ENCODE measurements around the gene COQ4.
A peak's percentile ranks its signal among the peaks of the same experiment; 100 is the strongest.

Gene COQ4

DNA sequence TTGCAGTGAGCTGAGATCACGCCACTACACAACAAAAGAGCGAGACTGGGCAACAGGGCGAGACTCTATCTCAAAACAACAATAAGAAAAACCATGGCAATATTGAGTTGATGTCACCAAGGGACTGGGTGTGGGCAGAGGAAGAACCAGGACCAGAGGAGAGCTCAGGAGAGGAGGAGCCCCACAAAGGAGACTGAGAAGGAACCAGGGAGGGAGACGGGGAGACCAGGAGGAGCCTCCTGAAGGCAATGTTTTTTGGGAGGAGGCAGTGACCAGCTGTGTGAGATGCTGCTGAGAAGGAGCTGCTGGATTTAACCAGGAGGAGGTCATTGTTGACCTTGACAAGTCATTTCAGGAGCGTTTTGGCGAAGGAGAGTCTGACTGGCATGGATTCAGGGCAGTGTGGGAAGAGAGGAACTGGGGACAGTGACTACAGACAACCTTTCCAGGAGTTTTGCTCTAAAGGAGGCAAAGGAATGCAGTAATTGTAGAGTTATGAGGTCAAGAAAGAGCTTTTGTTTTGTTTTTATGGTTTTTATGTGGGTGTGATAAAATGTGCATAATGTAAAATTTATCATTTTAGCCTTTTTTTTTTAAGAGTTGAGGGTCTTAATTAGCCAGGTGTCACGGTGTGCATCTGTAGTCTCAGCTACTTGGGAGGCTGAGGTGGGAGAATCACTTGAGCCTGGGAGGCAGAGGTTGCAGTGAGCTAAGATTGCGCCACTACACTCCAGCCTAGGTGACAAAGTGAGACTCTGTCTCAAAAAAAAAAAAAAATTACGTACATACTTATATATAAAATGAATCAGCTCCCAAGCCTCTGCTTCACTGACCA is 18.3 kb upstream of the COQ4 start:
- Histone ChIP-seq H2AFZ (ENCODE audit: low read length, unreplicated experiment) (no peak overlapping the region), H3K79me2 (ENCODE audit: control insufficient read depth, insufficient read depth, low read length, unreplicated experiment) (no peaks in the 10 kb centered on the region), H3K36me3 (ENCODE audit: insufficient read depth, low read length) (peaks cover 5% of the 10 kb centered on the region; the same call in 1 of the 2 replicates), H3K27ac (ENCODE audit: low read depth, low read length) (peak overlapping the region; percentile 47; the same call in 1 of the 2 replicates), H3K4me1 (ENCODE audit: control insufficient read depth, insufficient read depth, low read length, unreplicated experiment) (peaks cover 38% of the 10 kb centered on the region), H3K4me3 (ENCODE audit: low read depth, low read length) (no peak overlapping the region), H3K27me3 (ENCODE audit: insufficient read depth, low read length) (no peaks in the 10 kb centered on the region)

DNA sequence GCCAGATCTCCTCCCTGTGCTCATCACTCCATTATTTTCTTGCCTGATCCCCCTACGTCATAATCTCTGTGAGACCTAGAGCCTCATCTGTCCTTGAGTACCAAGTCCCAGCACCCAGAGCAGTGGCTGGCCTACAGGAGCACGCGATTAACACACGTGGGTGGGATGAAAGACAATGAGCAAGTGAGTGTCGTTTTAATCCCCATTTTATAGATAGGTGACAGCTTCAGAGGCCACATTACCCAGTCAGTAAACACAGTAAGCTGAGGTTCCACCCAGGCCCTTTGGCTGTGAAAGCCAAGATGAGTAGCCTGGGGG is 17.7 kb upstream of the COQ4 start:
- peaks cover 5% of the 10 kb centered on the region; the same call in 1 of the 2 replicates for H3K36me3 ChIP-seq (ENCODE audit: insufficient read depth, low read length)
- H2AFZ ChIP-seq (ENCODE audit: low read length, unreplicated experiment): no peak overlapping the region
- H3K79me2 ChIP-seq (ENCODE audit: control insufficient read depth, insufficient read depth, low read length, unreplicated experiment): no peaks in the 10 kb centered on the region
- H3K27ac ChIP-seq (ENCODE audit: low read depth, low read length): peak overlapping the region; percentile 9; the same call in 1 of the 2 replicates
- H3K4me3 ChIP-seq (ENCODE audit: low read depth, low read length): no peak overlapping the region
- no peaks in the 10 kb centered on the region for H3K27me3 ChIP-seq (ENCODE audit: insufficient read depth, low read length)
- H3K4me1 ChIP-seq (ENCODE audit: control insufficient read depth, insufficient read depth, low read length, unreplicated experiment): peaks cover 37% of the 10 kb centered on the region

DNA sequence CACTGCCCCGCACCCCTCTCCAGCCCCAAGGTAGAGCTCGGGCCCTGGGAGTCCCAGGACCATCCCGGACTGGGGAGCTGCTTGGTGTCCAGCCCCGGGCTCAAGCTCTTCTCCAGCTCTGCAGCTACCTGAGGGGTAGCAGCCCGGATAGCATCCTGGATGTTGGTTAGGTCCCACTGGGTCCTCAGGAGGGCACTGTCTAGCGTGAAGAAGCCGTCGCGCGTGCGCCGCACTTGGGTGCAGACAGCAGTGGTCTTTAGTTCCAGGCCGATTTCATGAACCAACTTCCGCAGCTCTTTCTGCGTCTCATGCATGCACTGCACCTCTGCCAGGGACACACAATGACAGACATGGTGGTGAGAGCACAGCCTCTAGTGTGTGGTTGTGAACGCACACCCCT is 13.1 kb upstream of the COQ4 start:
- H3K4me1 ChIP-seq (ENCODE audit: control insufficient read depth, insufficient read depth, low read length, unreplicated experiment): peaks cover 27% of the 10 kb centered on the region
- H3K27ac ChIP-seq (ENCODE audit: low read depth, low read length): no peak overlapping the region
- no peaks in the 10 kb centered on the region for H3K79me2 ChIP-seq (ENCODE audit: control insufficient read depth, insufficient read depth, low read length, unreplicated experiment)
- H3K27me3 ChIP-seq (ENCODE audit: insufficient read depth, low read length): no peaks in the 10 kb centered on the region
- no peak overlapping the region for H3K4me3 ChIP-seq (ENCODE audit: low read depth, low read length)
- H2AFZ ChIP-seq (ENCODE audit: low read length, unreplicated experiment): no peak overlapping the region
- H3K36me3 ChIP-seq (ENCODE audit: insufficient read depth, low read length): peaks cover 15% of the 10 kb centered on the region

DNA sequence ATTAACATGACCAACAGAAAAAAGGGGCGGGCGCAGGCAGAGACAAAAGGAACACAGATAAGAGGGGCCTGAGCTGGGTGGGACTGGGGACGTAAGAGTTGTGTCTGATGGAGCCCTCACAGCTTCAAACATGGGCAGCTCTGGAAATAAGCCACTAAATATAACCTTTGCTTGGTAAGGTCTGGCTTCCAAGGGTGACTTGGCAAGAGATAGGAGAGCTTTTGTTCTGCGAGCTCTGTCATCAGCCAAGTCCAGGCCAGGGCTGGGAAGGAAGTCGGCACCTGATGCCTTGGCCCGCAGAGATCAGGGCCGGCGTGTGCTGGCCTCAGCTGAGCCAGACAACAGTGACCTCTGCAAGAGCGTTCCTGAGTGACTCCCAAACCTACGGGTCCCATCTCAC is 12.2 kb upstream of the COQ4 start:
- H3K4me1 ChIP-seq (ENCODE audit: control insufficient read depth, insufficient read depth, low read length, unreplicated experiment): peaks cover 23% of the 10 kb centered on the region
- H3K79me2 ChIP-seq (ENCODE audit: control insufficient read depth, insufficient read depth, low read length, unreplicated experiment): no peaks in the 10 kb centered on the region
- H3K4me3 ChIP-seq (ENCODE audit: low read depth, low read length): no peak overlapping the region
- H3K27me3 ChIP-seq (ENCODE audit: insufficient read depth, low read length): no peaks in the 10 kb centered on the region
- no peak overlapping the region for H3K27ac ChIP-seq (ENCODE audit: low read depth, low read length)
- H3K36me3 ChIP-seq (ENCODE audit: insufficient read depth, low read length): peaks cover 15% of the 10 kb centered on the region
- no peak overlapping the region for H2AFZ ChIP-seq (ENCODE audit: low read length, unreplicated experiment)

DNA sequence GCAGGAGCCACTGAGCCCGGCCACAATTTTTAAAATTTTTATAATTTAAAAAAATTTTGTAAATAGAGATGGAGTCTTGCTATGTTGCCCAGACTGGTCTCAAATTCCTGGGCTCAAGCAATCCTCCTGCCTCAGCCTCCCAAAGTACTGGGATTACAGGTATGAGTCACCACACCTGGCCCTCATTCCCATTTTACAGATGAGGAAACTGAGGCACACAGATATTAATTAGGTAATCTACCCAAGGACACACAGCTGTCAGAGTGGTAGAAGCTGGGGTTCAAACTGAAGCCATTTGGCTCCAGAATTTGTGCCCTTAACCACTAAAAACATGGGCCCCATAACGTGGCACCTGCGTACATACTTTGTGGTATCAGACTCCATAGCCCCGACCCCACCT is 7.9 kb upstream of the COQ4 start:
- no peaks in the 10 kb centered on the region for H3K27me3 ChIP-seq (ENCODE audit: insufficient read depth, low read length)
- no peaks in the 10 kb centered on the region for H3K4me1 ChIP-seq (ENCODE audit: control insufficient read depth, insufficient read depth, low read length, unreplicated experiment)
- peaks cover 22% of the 10 kb centered on the region for H3K36me3 ChIP-seq (ENCODE audit: insufficient read depth, low read length)
- no peak overlapping the region for H3K27ac ChIP-seq (ENCODE audit: low read depth, low read length)
- H3K79me2 ChIP-seq (ENCODE audit: control insufficient read depth, insufficient read depth, low read length, unreplicated experiment): no peaks in the 10 kb centered on the region
- no peak overlapping the region for H3K4me3 ChIP-seq (ENCODE audit: low read depth, low read length)
- H2AFZ ChIP-seq (ENCODE audit: low read length, unreplicated experiment): no peak overlapping the region

DNA sequence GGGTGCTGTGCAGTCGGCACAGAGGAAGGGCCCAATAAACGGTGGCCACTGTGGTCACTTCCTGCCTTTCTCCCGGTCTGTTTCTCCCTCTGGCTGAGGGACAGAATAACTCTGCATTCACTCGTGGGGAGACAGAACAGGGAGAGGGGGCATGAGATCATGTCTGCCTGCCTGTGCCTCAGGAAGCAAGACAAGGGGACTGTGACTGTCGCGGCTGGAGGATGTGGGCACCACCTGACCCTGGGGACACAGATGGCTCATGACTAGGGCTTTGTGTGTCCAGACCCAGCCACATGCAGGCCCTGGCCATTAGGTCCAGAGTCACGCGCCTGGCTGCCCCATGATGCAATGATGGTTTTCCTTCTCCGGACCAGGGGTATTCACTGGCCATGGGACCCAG is 6.2 kb upstream of the COQ4 start:
- H3K27ac ChIP-seq (ENCODE audit: low read depth, low read length): no peak overlapping the region
- no peak overlapping the region for H3K4me3 ChIP-seq (ENCODE audit: low read depth, low read length)
- no peak overlapping the region for H2AFZ ChIP-seq (ENCODE audit: low read length, unreplicated experiment)
- peaks cover 5% of the 10 kb centered on the region for H3K79me2 ChIP-seq (ENCODE audit: control insufficient read depth, insufficient read depth, low read length, unreplicated experiment)
- no peaks in the 10 kb centered on the region for H3K27me3 ChIP-seq (ENCODE audit: insufficient read depth, low read length)
- H3K4me1 ChIP-seq (ENCODE audit: control insufficient read depth, insufficient read depth, low read length, unreplicated experiment): peaks cover 4% of the 10 kb centered on the region
- peaks cover 18% of the 10 kb centered on the region; the same call in 1 of the 2 replicates for H3K36me3 ChIP-seq (ENCODE audit: insufficient read depth, low read length)

DNA sequence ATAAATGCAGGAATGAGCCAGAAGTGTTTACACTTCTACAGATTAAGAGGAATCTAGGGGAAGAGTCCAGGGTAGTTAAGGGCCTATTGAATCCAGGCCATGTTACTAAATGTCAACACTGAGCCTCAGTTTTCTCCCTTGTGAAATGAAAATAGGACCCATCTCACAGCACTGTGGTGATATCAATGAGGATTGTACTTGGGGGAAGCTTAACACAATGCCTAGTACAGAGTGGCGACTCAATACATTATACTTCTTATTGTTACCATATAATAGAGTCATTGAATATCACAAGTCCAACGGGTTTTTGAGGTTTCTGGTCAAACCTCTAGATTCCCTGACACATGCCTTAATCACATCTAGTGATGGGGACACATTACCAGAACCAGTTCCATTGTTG is 5.0 kb upstream of the COQ4 start:
- Histone ChIP-seq H2AFZ (ENCODE audit: low read length, unreplicated experiment) (no peak overlapping the region), H3K27ac (ENCODE audit: low read depth, low read length) (no peak overlapping the region), H3K4me3 (ENCODE audit: low read depth, low read length) (no peak overlapping the region), H3K36me3 (ENCODE audit: insufficient read depth, low read length) (peaks cover 18% of the 10 kb centered on the region; the same call in 1 of the 2 replicates), H3K79me2 (ENCODE audit: control insufficient read depth, insufficient read depth, low read length, unreplicated experiment) (peaks cover 13% of the 10 kb centered on the region), H3K4me1 (ENCODE audit: control insufficient read depth, insufficient read depth, low read length, unreplicated experiment) (peaks cover 4% of the 10 kb centered on the region), H3K27me3 (ENCODE audit: insufficient read depth, low read length) (no peaks in the 10 kb centered on the region)

DNA sequence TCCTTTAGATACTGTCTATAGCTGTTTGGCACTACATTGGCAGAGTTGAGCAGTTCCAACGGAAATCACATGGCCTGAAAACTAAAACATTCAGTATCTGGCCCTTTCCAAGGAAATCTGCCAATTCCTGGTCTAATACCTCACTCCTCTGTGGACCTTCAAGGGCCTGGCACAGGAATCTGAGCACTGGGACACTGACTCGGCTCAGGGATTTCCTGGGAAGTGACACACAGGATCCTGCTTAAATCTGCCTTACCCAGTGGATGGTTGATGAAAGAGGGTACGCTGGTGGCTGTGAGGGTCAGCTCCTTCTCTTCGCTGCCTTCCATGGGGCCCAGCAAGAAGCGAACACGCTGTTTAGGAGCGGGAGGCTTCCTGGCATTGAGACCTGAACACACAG is 1.3 kb upstream of the COQ4 start:
- Histone ChIP-seq H3K79me2 (ENCODE audit: control insufficient read depth, insufficient read depth, low read length, unreplicated experiment) (peaks cover 38% of the 10 kb centered on the region), H3K4me3 (ENCODE audit: low read depth, low read length) (peak overlapping the region; percentile 95), H2AFZ (ENCODE audit: low read length, unreplicated experiment) (no peak overlapping the region), H3K4me1 (ENCODE audit: control insufficient read depth, insufficient read depth, low read length, unreplicated experiment) (peaks cover 9% of the 10 kb centered on the region), H3K27ac (ENCODE audit: low read depth, low read length) (no peak overlapping the region), H3K36me3 (ENCODE audit: insufficient read depth, low read length) (peaks cover 12% of the 10 kb centered on the region; the same call in 1 of the 2 replicates), H3K27me3 (ENCODE audit: insufficient read depth, low read length) (no peaks in the 10 kb centered on the region)

DNA sequence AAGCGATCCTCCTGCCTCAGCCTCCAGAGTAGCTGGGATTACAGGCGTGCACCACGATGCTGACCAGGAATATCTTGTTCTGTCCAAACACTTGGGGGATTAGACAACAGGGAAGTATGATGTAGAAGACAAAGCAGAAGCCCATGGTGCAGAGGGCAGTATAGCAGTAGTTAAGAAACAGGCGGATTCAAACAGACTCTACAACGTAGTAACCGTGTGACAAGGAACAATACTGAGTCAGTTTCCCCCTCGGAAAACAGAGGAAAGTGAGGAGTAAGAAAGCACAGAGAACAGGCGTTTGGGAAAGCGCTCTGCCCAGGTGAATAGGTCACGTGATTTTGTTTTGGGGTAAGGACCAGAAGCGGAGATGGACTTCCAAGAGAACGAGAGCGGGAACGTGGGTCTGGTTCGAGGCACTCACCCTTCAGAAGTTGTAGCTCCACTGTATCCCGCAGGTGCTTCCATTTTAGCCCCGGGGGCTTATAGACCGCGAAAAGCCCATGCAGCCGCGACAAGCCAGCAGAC is 698 bp upstream of the COQ4 start:
- Histone ChIP-seq H3K27me3 (ENCODE audit: insufficient read depth, low read length) (no peaks in the 10 kb centered on the region), H3K4me1 (ENCODE audit: control insufficient read depth, insufficient read depth, low read length, unreplicated experiment) (peaks cover 9% of the 10 kb centered on the region), H3K36me3 (ENCODE audit: insufficient read depth, low read length) (peaks cover 9% of the 10 kb centered on the region; the same call in 1 of the 2 replicates), H2AFZ (ENCODE audit: low read length, unreplicated experiment) (peak overlapping the region; percentile 63), H3K4me3 (ENCODE audit: low read depth, low read length) (peak overlapping the region; percentile 95), H3K79me2 (ENCODE audit: control insufficient read depth, insufficient read depth, low read length, unreplicated experiment) (peaks cover 38% of the 10 kb centered on the region), H3K27ac (ENCODE audit: low read depth, low read length) (peak overlapping the region; percentile 80; the same call in 1 of the 2 replicates)

DNA sequence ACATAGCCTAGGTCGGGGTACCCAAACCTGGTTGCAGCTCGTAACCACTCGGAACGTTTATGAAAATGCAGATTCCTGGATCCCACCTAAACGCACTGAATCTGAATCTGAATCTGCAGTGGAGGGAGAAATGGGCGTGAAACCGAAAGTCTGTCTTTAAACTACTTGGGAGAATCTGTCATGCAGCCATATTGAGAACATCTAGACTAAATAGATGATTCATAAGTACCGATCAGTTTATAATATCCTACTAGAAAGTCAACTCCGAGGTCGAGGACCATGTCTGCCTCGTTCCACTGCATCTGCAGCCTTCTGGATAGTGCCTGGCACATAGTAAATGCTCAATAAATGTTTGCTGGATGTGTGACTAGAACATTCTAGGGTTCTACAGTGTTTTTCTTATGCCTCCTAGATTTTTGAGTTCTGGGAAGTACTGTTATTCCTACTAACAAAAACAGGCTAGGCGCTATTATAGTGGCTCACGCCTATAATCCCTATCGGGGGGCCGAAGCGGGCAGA is 632 bp downstream of the COQ4 start:
- Histone ChIP-seq H3K27ac (ENCODE audit: low read depth, low read length) (peak overlapping the region; percentile 80), H2AFZ (ENCODE audit: low read length, unreplicated experiment) (peak overlapping the region; percentile 63), H3K27me3 (ENCODE audit: insufficient read depth, low read length) (no peaks in the 10 kb centered on the region), H3K4me1 (ENCODE audit: control insufficient read depth, insufficient read depth, low read length, unreplicated experiment) (peaks cover 9% of the 10 kb centered on the region), H3K4me3 (ENCODE audit: low read depth, low read length) (peak overlapping the region; percentile 95), H3K36me3 (ENCODE audit: insufficient read depth, low read length) (0 out of 2 replicates have a peak, but pooled peaks cover 3% of the 10 kb centered on the region), H3K79me2 (ENCODE audit: control insufficient read depth, insufficient read depth, low read length, unreplicated experiment) (peaks cover 38% of the 10 kb centered on the region)

DNA sequence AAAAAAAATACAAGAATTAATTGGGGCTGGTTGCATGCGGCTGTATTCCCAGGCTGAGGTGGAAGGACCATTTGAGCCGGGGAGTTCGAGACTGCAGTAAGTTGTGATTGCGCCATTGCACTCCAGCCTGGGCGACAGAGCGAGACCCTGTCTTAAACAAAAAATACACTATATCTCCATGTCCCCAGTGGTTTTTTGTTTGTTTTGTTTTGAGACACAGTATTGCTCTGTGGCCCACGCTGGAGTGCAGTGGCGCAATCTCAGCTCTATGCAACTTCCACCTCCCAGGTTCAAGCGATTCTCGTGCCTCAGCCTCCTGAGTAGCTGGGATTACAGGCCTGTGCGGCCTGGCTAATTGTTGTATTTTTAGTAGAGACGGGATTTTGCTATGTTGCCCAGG is 1.2 kb downstream of the COQ4 start:
- Histone ChIP-seq H3K4me3 (ENCODE audit: low read depth, low read length) (peak overlapping the region; percentile 95), H2AFZ (ENCODE audit: low read length, unreplicated experiment) (no peak overlapping the region), H3K79me2 (ENCODE audit: control insufficient read depth, insufficient read depth, low read length, unreplicated experiment) (peaks cover 38% of the 10 kb centered on the region), H3K4me1 (ENCODE audit: control insufficient read depth, insufficient read depth, low read length, unreplicated experiment) (peaks cover 9% of the 10 kb centered on the region), H3K27ac (ENCODE audit: low read depth, low read length) (peak overlapping the region; percentile 80), H3K27me3 (ENCODE audit: insufficient read depth, low read length) (no peaks in the 10 kb centered on the region), H3K36me3 (ENCODE audit: insufficient read depth, low read length) (0 out of 2 replicates have a peak, but pooled peaks cover 3% of the 10 kb centered on the region)
